ENCODE data around the gene GSTCD. TPM values are rescaled to one million over a fixed set of nuclear protein-coding genes. Genes with fewer than 3 reads are reported as not detected.

GSTCD gene
- total and polyA plus RNA-seq, 9 of the 15 experiments (the other 6 are each of a cell fraction or from before 2014, with no cell fraction given), result 4.5 to 36.3 (median 16.0) TPM

- no peaks in the 10 kb centered on the region for H3K4me1 ChIP-seq (replicated peaks in 1 of 2; ENCODE audit: control insufficient read depth in 2 of 2, insufficient read depth in 2 of 2, low read length in 2 of 2)
- no peaks in the 10 kb centered on the region for H3K9me3 ChIP-seq (replicated peaks; ENCODE audit: control insufficient read depth, insufficient read depth, low read depth, low read length)
- ATAC-seq (no peak), DNase-seq (ENCODE audit: extremely low read depth in 1 of 4, low spot score in 3 of 4) (no peak), FAIRE-seq (no peak)
- POLR2A ChIA-PET, result interaction anchor here (0.8 kb wide), 1 partner anchor 26 kb away, joined by 3 read pairs; no protein-coding TSS in a partner anchor
- CTCF ChIA-PET (ENCODE audit: low intra/inter-chr PET ratio), result no interaction called here
- no peaks in the 10 kb centered on the region for H4K20me1 ChIP-seq (replicated peaks; ENCODE audit: control insufficient read depth, insufficient read depth, low read length)
- H3K27ac ChIP-seq (ENCODE audit: extremely low read depth, low read depth, low read length), result no peak overlapping the region
- no peaks in the 10 kb centered on the region for H3K79me2 ChIP-seq (ENCODE audit: control insufficient read depth, insufficient read depth, low read length)
- 58% methylated on average over 3 of the region's 3 CpGs for WGBS (ENCODE audit: insufficient coverage, low coverage, missing lambda C conversion rate)
- H3K4me2 ChIP-seq (ENCODE audit: insufficient read depth, low read length), result no peak overlapping the region; the same call in 1 of the 2 replicates
- in situ Hi-C loops (cut with MboI) (no loop called here), intact Hi-C loops (cut with micrococcal nuclease) (no loop called here)
- no peaks in the 10 kb centered on the region for H3K27me3 ChIP-seq (ENCODE audit: control insufficient read depth in 2 of 2, insufficient read depth in 2 of 2, low read length in 2 of 2)
- no peak overlapping the region for H3K9ac ChIP-seq (ENCODE audit: insufficient read depth in 1 of 2, low read depth in 2 of 2, low read length in 2 of 2)
- no peaks in the 10 kb centered on the region for H3K36me3 ChIP-seq (ENCODE audit: control insufficient read depth, insufficient read depth, low read length)
- no TSS peak for BruUV-seq (replicated peaks)
- no peak overlapping the region for H3K4me3 ChIP-seq
- no peaks in the 10 kb centered on the region for H3K9me1 ChIP-seq (ENCODE audit: control insufficient read depth, insufficient read depth, low read length)
- H2AFZ ChIP-seq (ENCODE audit: low read depth, low read length), result no peak overlapping the region
- TF ChIP-seq SREBF1 (IDR thresholded peaks at IDR 0.05; ENCODE audit: borderline replicate concordance, low read depth, low read length) (no peak), MAFG (tag; conservative IDR thresholded peaks at IDR 0.05) (peak; percentile 50), KLF16 (IDR thresholded peaks at IDR 0.05) (no peak), SMARCE1 (IDR thresholded peaks at IDR 0.05) (no peak), TSHZ1 (CRISPR knock-in tag; IDR thresholded peaks at IDR 0.05) (no peak), BRD9 (IDR thresholded peaks at IDR 0.05; ENCODE audit: low read depth, partially characterized antibody) (no peak), NFE2L1 (tag; IDR thresholded peaks at IDR 0.05; ENCODE audit: borderline replicate concordance, low read depth) (no peak), ZBTB1 (CRISPR knock-in tag; IDR thresholded peaks at IDR 0.05; ENCODE audit: borderline replicate concordance, low read depth) (no peak), HDGF (IDR thresholded peaks at IDR 0.05) (no peak), ARID2 (IDR thresholded peaks at IDR 0.05) (no peak), GATAD2A (IDR thresholded peaks at IDR 0.05) (no peak), NFE2 (IDR thresholded peaks at IDR 0.05; ENCODE audit: low read depth) (peak; percentile 67), ZNF316 (IDR thresholded peaks at IDR 0.05) (peak; percentile 73), FOXO4 (CRISPR knock-in tag; IDR thresholded peaks at IDR 0.05) (no peak), ARHGAP35 (IDR thresholded peaks at IDR 0.05; ENCODE audit: partially characterized antibody) (no peak), WHSC1 (IDR thresholded peaks at IDR 0.05; ENCODE audit: low read length) (no peak), NR4A1 (CRISPR knock-in tag; IDR thresholded peaks at IDR 0.05) (no peak), NR4A1 (tag; IDR thresholded peaks at IDR 0.05) (no peak), LCOR (CRISPR knock-in tag; IDR thresholded peaks at IDR 0.05) (no peak), ZNF224 (CRISPR knock-in tag; IDR thresholded peaks at IDR 0.05) (no peak), TCF15 (CRISPR knock-in tag; IDR thresholded peaks at IDR 0.05) (no peak)
Measured at GRCh38 chr4:105786748-105787147, 78.2 kb downstream of the GSTCD start.
